Stimulated activated CD8-positive, alpha-beta memory T cell treated with anti-CD3 and anti-CD28 coated beads, Interleukin-12 subunit alpha, Interleukin-12 subunit beta, amount 100 ng/mL, for 4 hours (primary cell): ENCODE measurements around the gene DDX54.
"Not testable (repeated sequence)": the region's sequence is repeated elsewhere in the genome, so short reads cannot be mapped to it uniquely, and the experiment has no call there.

Experiments
- DNase-seq: peaks from one replicate; pipeline ENCODE4 v3.0.0-alpha.2; 2020; ENCODE audit warnings: low read depth

DDX54 gene

GRCh38 chr12:113216027-113216426, 30.7 kb upstream of the DDX54 start:
- no peak for DNase-seq

DNA sequence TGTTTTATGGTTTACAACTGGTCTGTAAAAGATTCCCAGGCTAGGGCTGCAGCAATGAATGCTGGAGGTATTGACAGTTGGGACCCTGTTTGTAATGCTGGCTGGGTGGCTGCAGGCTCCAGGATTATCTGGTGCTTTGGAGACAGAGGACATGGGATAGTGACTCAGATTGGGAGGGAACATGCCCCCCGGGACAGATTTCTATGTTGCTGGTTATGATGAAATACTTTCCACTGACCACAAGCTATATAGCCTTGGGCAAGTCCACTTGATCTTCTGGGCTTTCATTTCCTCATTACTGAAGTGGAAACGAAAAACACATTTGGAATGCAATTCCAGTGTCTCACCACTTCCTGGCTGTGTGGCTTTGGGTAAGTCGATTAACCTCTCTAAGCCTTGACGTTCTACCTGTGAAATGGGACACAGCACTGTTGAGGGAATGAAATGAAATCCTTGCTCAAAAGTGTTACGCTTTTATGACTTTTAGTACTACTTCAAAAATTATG, 29.7 kb upstream of the DDX54 start:
- no peak for DNase-seq

GRCh38 chr12:113211160-113211559, 25.9 kb upstream of the DDX54 start:
- DNase-seq: no peak

DNA sequence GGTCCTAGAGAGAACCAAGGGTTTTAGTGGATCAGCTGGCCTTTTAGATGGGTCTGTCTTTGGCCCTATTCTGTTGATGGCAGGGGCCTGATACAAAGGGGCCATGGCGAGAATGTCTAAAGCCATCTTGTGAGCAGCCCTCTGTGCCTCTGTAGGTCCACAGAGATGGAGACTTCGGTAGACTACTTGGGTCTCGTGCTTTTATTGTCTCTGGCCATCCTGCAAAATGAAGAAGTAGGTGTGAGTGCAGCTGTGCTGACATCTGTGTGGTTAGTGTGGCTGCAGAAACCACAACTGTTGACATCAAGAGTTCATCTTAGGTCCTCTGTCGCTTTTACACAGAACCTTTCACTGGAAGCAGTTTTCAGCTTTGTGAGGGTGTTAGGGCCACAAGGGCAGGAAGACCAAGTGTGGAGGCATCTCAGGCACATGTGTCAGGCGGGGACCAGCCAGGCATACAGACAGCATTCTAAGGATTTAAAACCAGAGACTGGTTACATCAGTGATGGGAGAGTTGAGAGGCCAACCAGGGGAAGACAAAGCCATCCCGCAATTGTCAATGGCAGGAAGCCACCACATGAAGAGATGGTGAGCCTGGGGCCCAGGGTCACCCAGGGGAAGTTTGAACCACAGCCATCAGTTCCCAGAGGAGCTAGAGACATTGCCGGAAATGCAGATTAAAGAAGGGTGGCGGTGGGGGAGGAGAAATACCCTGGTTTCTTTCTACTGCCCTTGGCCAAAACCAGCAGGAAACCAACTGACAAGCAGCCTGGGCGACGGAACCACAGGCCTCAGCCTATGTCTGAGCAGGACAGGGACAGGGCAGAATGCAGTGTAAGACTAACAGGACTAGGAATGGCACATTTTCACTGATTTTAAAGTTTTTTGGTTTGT, 23.0 kb upstream of the DDX54 start:
- peak; percentile 24 for DNase-seq

GRCh38 chr12:113207613-113208040, 22.3 kb upstream of the DDX54 start:
- DNase-seq: no peak

GRCh38 chr12:113206802-113207201, 21.5 kb upstream of the DDX54 start:
- DNase-seq: not testable (repeated sequence)

DNA sequence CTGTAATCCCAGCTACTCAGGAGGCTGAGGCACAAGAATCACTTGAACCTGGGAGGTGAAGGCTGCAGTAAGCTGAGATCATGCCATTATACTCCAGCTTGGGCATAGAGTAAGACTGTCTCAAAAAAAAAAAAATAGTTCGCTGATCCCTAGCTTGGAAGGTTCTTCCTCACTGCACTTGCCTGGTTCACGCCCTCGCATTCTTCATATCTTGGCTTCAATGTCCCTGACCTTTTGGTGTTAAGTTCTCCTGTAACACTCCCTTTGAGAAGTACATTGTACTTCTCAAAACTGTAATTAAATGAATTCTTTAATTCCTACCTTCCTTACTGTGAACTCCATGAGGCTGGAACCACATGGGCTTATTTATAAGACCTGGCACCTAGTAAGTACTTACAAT, 19.5 kb upstream of the DDX54 start:
- DNase-seq: no peak

GRCh38 chr12:113203852-113204760, 18.8 kb upstream of the DDX54 start:
- DNase-seq: no peak

- DNase-seq: no peak
These were observed 17.2 kb upstream of the DDX54 start for GRCh38 chr12:113202300-113203075.

DNA sequence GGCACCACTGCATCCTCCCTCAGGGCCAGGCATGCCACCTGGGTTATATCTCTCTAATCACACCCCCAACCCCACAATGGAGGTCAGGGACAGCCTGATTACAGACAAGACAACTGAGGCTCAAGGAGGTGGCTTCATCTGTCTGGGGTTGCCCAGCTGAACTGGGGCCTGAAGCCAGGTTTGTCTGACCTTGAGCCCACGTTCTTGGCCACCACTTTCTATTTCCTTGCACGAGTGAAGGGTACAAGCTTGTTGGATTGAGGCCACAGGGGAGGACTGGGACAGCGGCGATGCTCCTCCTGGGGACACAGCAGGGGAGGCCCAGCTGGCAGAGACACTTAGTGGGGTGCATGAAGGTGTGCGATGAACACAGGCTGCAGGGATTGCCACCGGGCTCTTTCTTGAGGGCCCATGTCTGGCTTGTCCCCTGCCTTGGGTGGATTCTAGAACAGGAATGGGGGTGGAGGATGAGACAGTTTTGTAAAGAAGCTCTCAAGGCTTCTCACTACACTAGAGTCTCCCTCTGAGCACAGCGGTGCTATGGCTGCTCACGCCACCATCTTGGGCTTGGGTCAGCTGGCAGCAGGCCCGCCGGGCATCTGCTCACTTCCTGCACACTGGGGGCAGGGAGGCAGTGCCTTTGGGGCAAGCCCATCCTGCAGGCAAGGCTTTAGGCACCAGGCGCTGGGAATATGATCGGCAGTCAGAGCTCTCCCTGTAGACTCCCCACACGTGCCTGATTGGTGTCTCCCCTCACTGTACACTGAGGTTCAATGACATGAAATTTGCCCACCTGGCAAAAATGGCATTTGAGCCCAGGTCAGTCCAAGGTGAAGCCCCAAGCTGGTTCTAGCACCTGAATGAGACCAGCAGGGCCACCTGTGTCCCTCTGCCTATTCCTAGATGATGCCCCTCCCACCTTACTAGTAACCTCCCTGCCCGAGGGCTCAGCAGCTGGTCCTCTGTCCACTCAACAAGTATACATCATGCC, 16.2 kb upstream of the DDX54 start:
- no peak for DNase-seq

- DNase-seq: no peak
These were observed 14.9 kb upstream of the DDX54 start for GRCh38 chr12:113200021-113200797.

DNA sequence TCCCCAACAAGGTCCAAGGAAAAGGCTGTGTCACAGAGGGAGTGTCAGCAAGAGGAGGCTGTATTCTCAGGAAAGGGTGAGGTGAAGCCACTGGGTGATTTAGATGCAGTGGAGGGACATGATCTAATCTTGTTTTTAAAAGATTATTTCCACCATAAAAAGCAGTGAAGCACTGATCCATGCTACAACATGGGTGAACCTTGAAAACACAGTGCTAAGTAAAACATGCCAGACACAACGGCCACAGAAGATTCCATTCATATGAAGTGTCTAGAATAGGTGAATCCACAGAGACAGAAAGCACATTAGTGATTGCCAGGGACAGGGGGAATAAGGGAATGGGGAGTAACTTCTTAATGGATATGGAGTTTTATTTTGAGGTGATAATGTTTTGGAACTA, 13.0 kb upstream of the DDX54 start:
- DNase-seq: no peak

- DNase-seq: no peak
These were observed 12.3 kb upstream of the DDX54 start for GRCh38 chr12:113197518-113198077.

DNA sequence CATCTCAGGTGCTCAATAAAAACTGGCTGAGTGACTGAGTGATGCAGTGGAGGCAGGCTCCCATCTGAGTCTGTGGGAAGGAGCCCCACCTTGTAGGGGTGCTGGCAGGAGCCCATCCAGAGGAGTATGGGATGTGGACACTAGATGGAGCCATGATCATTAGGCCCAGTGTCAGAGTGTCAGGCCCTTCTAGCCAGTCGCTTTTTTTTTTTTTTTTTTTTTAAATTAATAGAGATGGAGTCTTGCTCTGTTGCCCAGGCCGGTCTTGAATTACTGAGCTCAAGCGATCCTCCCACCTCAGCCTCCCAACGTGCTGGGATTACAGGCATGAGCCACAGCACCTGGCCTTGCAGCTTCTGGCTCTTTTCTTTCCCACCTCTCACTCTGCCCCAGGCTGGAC, 11.7 kb upstream of the DDX54 start:
- no peak for DNase-seq

DNA sequence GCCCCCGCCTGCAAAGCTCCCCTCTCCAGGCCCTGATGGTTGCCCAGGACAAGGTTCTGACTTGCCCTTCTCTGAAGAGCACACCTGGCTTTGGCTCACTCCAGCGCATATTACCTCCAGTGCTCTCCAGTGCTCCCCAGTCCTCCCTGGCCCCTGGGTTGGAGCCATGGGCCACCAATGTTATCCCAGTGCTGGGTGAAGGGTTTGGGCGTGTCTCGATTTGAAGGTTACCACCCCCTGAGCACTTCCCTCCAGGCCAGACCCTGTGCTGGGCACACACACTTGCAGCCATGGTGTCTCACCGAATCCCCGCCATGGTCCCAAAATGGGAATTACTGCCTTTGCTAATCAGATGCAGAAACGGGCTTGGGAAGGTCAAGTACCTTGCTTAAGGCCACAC, 11.3 kb upstream of the DDX54 start:
- DNase-seq: no peak

DNA sequence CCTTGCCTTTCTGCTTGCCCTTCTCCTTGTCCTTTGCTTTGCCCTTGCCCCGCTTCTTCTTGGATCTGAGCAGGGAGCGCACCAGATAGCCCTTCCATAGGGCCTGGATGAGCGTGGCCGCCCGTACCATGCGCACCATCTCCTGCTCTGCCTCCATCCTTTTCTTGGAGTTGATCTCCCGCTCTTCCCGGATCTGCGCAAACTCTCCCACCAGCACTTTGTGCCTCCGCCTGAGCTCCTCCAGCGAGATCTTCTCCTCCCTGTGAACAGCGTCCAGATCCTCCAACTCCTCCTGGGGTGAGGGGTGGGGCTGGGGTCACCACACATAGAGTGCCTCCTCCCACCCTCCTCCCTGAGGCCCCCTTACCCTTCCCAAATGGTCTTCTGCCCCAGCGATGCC, 10.3 kb upstream of the DDX54 start:
- no peak for DNase-seq

DNA sequence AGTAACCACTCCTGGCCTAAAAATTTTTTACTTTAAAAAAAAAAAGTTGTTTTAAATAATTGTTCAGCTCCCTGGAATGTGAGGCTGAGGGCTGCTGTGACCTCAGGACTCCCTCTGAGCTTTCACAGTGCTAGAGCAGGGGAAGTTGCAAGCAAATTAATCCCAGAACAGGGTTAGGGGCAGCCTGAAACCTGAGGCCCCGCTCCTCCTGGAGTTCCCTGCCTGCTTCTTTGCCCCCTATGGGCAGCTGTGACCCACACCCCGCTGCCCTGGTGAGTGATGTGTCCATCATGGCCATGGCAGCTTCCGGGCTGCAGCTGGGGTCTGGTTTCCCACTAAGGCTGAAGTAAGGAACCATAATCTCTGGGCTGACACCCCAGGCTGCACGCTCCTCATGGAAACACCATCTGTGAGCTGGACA, 9.7 kb upstream of the DDX54 start:
- no peak for DNase-seq

GRCh38 chr12:113191227-113191626, 5.9 kb upstream of the DDX54 start:
- DNase-seq: no peak

DNA sequence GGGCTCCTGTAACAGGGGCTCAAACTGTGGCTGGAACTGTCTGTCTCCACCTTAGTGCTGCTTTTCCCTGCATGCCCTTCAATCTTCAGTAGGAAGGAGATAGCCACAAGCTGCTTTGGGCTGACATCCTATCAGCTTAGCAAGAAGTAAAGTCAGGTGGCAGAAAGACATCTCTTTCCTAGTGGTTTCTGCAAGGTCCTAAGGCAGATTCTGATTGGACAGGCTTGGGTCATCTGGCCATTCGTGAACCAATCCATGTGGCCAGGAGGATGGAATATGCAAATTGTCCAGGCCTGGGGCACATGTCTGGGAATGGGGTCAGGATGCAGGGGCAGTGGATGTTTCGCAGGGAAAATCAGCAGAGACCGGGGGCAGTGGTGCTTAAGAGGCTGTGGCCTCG, 5.5 kb upstream of the DDX54 start:
- DNase-seq: no peak

GRCh38 chr12:113189361-113189760, 4.1 kb upstream of the DDX54 start:
- DNase-seq: no peak
